VCaP (cell line): ENCODE data around the gene CNOT1.

Source experiments
- H3K27ac ChIP-seq: fragments of 450-650 bp; 2 replicates; pipeline ENCODE4 v1.5.1; 2017
- CTCF ChIP-seq: fragments of 450-650 bp; conservative IDR thresholded peaks from 2 replicates; pipeline ENCODE4 v1.5.1; 2017; ENCODE audit warnings: mild to moderate bottlenecking, moderate library complexity

The CNOT1 gene

GRCh38 chr16:58586340-58587030, 43.1 kb downstream of the CNOT1 start:
- no peak for TF ChIP-seq CTCF
- H3K27ac ChIP-seq, result no peak overlapping the region

GRCh38 chr16:58584831-58585505, 44.7 kb downstream of the CNOT1 start:
- no peak overlapping the region for H3K27ac ChIP-seq
- TF ChIP-seq CTCF, result no peak

GRCh38 chr16:58582971-58583765, 46.5 kb downstream of the CNOT1 start:
- no peak for TF ChIP-seq CTCF
- H3K27ac ChIP-seq, result no peak overlapping the region

GRCh38 chr16:58582133-58582532, 47.5 kb downstream of the CNOT1 start:
- TF ChIP-seq CTCF, result no peak
- no peak overlapping the region for H3K27ac ChIP-seq

GRCh38 chr16:58579587-58579986, 50.0 kb downstream of the CNOT1 start:
- H3K27ac ChIP-seq, result no peak overlapping the region
- TF ChIP-seq CTCF, result no peak

- no peak for TF ChIP-seq CTCF
Observed at GRCh38 chr16:58578642-58579041, 51.0 kb downstream of the CNOT1 start.

GRCh38 chr16:58577141-58577540, 52.5 kb downstream of the CNOT1 start:
- H3K27ac ChIP-seq, result no peak overlapping the region
- TF ChIP-seq CTCF, result no peak

More at GRCh38 chr16:58578642-58579041, 51.0 kb downstream of the CNOT1 start:
- no peak overlapping the region for H3K27ac ChIP-seq
